HG02938 (cell line): ENCODE data around the gene GPX1.
A peak's percentile ranks its signal among the peaks of the same experiment; 100 is the strongest.
"Not testable (repeated sequence)": the region's sequence is repeated elsewhere in the genome, so short reads cannot be mapped to it uniquely, and the experiment has no call there.

Experiments
- ATAC-seq: cut with Tn5 transposase; IDR thresholded peaks from one replicate; pipeline ENCODE4 v1.9.1; 2021; ENCODE audit warnings: mild to moderate bottlenecking, moderate library complexity; ENCODE audit not compliant: unreplicated experiment

The GPX1 gene

GRCh38 chr3:49358884-49359225 lies 702 bp upstream of the GPX1 start:
- ATAC-seq, result no peak

GRCh38 chr3:49357443-49358216 lies 523 bp downstream of the GPX1 start:
- ATAC-seq, result peak; percentile 24

GRCh38 chr3:49357095-49357442 lies 1.1 kb downstream of the GPX1 start:
- ATAC-seq, result not testable (repeated sequence)

- no peak for ATAC-seq
Measured at GRCh38 chr3:49352890-49353421, 5.2 kb downstream of the GPX1 start.

GRCh38 chr3:49352281-49352680 lies 5.9 kb downstream of the GPX1 start:
- no peak for ATAC-seq

GRCh38 chr3:49351521-49352011 lies 6.6 kb downstream of the GPX1 start:
- no peak for ATAC-seq

GRCh38 chr3:49349348-49350114 lies 8.6 kb downstream of the GPX1 start:
- ATAC-seq, result no peak

GRCh38 chr3:49348361-49348760 lies 9.8 kb downstream of the GPX1 start:
- ATAC-seq, result not testable (repeated sequence)

- ATAC-seq, result no peak
Measured at GRCh38 chr3:49346797-49347251, 11.3 kb downstream of the GPX1 start.

GRCh38 chr3:49343163-49343562 lies 15.0 kb downstream of the GPX1 start:
- no peak for ATAC-seq

- ATAC-seq, result no peak
Measured at GRCh38 chr3:49341996-49342395, 16.2 kb downstream of the GPX1 start.

GRCh38 chr3:49339941-49340800 lies 18.0 kb downstream of the GPX1 start, which contains the start of gene USP4:
Gene USP4, minus strand, starts transcription at chr3:49340053. Its CDS starts 29 bp downstream, at chr3:49340024.
- ATAC-seq, result peak; percentile 72

GRCh38 chr3:49339581-49339940 lies 18.6 kb downstream of the GPX1 start:
- ATAC-seq, result peak; percentile 6

GRCh38 chr3:49333916-49334633 lies 24.1 kb downstream of the GPX1 start:
- ATAC-seq, result no peak

- no peak for ATAC-seq
Measured at GRCh38 chr3:49333091-49333490, 25.1 kb downstream of the GPX1 start.

- ATAC-seq, result no peak
Measured at GRCh38 chr3:49329186-49329585, 29.0 kb downstream of the GPX1 start.

- not testable (repeated sequence) for ATAC-seq
Measured at GRCh38 chr3:49328350-49328749, 29.8 kb downstream of the GPX1 start.

GRCh38 chr3:49327485-49327884 lies 30.7 kb downstream of the GPX1 start:
- no peak for ATAC-seq

GRCh38 chr3:49324768-49325167 lies 33.4 kb downstream of the GPX1 start:
- no peak for ATAC-seq
